Left kidney (tissue), 2 donors: Measurements from ENCODE around the gene WDR76. TPM values are rescaled to one million over a fixed set of nuclear protein-coding genes. Genes with fewer than 3 reads are reported as not detected.
A peak's percentile ranks its signal among the peaks of the same experiment; 100 is the strongest.

ENCODE experiments used
- DNase-seq: peaks from one replicate; pipeline ENCODE4 v3.0.0-alpha.2; 2013
- polyA plus RNA-seq: library from polyadenylated mRNA; unstranded; fragments of 120-200 nt; gene quantifications from one replicate; pipeline ENCODE4 v1.2.1, GENCODE V29; 2013; ENCODE audit not compliant: insufficient read length

WDR76 gene
- polyA plus RNA-seq, 1 donor = 20.4 TPM

DNA sequence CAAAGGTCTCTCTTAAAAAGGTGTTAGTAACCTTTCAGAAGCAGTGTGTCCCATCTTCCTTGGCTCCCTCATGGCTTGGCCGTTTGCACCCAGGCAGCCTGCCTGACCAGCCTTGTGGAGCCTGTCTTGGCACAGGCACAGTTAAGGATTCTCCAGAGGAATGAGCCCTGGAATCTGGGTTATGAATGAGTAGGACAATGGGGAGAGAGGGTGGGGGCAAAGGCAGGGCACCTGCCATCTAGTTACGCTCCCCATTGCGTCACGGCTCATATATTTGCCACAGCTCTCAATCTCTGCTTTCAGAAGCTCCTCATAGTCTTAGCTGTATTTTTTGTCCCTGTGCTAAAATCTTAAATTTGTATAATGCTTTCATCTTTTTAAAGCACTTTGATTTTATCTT is 50.6 kb downstream of the WDR76 start:
- DNase-seq = no peak

DNA sequence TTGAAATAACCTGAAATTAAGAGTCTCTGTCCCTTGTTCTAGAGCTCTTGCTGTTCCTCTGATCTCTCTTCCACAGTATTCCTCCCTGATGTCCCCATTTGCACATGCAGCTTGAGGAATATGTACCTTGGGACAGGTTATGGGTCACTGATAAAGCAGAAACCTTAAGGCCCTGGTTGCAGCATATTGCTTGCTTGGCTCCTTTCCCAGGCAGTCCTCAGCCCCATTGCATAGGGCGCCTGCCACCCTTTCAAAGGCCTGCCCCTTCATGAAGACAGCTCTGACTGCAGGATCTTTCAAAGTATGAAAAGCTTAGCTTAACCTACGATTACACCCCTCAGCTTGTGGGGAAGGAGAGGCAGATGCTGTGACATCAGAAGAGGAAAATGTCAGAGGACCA is 51.6 kb downstream of the WDR76 start:
- DNase-seq = no peak

DNA sequence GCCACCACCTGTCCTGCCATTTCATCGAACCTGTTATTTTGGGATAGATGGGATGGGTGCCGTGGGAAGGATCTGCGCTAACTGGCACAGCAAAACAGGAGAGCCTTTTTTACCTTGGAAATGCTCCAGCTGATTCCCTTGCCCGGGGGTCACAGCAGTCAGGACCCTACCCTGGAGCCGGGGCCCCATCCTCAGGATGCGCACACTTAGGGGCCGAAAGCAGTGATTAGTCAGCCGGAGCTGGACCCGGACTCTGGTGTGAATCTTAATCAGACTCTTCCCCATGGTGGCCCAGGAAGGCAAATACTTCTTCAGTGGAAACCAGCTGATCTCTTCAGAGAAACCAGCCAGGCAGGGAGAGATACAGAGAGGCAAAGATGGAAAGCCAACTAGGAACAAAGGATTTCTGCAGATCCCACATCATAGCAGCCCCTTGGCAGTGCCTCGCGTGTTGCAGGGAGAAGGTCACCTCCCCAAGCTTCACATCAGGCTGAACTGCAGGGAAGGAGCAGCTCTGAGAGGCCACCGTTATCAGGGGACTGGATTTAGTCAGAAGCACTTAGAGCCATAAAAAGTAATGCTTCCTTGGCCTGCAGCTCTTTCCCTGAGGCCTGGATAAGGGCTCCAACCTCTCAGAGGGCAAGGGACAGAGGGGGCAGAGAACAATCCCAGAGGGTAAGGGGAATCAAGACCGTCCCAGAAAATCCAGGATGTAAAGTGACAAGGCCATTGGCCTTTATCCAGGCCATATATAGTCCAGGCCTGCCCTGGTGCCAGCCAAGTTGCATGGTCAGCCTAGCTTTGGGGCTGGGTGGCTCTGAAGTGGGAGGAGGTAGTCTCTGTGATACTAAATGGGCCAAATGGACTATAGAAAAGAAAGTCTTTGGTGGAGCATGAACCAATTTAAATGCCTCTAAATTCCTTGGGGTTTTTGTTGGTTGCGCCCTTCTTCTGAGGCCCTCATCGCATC is 52.9 kb downstream of the WDR76 start:
- DNase-seq = no peak

DNA sequence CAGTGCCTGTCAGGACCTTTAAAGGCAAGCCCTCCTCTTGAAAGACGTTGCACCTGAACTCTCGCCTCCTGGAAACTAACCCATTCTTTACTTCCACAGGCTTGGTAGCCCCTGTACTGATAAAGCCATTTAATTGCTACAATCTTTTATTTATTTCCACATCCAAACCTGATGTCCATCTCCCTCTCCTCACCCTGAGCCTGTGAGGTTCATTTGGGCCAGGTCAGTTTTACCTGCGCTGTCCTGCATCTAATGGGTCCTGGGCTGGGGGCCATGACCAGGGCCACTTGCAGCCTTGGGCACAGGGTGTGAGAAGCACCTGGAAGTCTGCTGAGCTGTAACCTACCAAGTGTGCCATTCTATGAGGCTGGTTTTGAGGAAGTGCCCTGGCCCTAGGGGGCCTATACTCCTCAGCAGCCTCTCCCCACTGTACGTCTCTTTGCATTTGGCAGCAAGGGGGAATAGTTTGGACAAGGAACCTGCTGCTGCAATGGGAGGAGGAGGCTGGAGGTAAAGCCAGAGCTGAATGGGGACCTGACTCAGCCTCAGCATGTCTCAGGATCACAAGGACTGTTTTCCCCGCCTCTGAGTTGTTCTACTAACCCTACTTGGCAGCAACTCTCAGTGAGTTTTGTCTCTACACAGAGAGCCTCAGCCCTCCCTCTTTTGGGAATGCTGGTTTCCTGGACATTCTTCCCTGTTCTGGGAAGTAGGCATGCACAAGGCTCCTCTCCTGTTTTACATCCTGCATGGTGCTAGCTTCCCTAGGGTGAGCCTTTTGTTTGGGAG is 53.8 kb downstream of the WDR76 start:
- DNase-seq = no peak

DNA sequence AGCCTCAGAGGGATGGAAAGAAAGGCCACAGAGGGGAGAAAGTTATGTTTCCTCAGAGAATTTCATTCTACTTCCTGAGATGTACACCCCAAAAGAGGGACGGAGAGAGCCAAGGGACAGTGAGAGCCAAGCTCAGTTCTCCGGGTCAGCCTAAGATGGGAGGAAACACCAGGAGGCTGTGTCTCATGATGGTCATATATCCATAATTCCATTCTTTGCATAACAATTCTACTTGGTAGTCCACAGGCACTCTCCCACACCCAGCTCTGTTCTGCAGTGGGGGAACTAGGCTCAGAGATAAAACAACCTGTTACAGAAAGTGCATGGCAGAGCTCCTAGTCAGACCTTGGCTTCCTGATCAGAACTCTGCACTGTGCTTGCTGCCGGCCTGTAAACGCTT is 54.4 kb downstream of the WDR76 start:
- no peak for DNase-seq

DNA sequence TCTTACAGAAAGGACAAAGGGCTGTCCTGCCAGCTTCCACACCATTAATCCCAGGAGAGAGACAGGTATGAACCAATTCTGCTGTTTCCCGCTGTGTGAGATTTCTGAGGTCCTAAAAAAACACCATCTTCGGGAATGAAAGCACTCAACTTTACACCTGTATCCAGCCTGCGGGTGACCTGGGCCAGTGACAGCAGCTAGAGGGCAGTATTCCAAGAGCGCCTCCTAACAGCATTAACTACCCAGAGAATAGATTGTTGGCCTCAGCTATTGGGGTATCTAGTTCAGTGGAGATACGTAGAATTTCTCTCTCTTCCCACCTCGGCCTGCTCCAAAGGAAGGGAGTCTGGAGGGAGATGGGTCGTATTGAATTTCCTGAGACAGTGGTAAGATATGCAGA is 55.1 kb downstream of the WDR76 start:
- DNase-seq = no peak

DNA sequence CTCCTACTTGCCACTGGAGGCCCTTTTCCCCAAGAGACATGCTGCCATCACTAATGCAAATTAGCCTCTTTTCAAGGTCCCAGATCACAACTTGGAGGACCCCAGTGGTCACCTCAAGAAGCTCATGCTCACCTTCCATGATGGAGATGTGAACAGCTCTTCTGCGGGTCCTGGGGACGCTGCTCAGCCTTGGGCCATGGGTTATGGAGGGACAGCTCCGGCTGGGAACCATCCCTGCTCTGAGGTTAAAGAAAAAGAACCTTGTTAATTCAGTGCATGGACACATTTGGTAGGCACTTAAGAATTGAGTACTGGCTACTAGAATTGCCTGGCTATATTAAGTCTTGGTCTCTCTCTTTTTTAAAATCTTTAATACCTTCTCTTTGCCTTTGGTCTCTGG is 56.8 kb downstream of the WDR76 start:
- DNase-seq = no peak

DNA sequence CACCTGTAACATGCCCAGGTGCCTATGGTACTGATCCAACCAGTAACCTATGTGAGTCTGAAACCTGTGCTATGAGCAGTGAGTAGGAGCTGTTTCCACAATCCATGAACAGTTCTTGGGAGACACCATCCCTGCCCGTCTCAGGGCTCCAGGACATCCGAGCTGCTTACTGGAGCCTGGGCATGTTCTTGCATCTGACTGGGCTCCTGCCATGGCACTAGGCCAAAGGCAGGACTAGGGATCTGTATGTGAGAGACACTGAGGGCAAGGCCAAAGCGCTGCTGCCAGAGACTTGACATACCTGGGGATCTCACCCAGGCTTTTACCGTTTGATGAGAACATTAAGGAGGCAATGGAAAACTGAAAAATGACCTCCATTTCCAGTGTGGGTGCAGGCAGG is 59.8 kb downstream of the WDR76 start:
- no peak for DNase-seq

DNA sequence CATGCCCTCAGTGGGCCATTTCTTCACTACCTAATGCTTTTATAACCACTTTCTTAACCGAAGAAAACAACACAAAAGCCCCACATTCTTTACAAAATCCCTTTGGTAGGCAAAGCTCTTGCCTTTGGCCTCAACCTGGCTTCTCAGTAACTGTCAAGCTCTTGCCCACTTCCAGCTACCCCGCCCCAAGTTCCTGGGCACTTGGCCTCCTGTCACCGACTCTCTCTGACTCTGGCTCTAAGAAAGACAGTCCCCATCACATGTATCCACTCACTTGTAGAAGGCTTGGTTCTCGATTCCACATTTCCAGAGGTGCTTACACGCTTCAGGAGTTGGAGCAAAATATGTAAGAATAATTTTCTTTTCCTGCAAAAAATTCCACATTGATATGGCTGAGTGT is 61.1 kb downstream of the WDR76 start:
- no peak for DNase-seq

DNA sequence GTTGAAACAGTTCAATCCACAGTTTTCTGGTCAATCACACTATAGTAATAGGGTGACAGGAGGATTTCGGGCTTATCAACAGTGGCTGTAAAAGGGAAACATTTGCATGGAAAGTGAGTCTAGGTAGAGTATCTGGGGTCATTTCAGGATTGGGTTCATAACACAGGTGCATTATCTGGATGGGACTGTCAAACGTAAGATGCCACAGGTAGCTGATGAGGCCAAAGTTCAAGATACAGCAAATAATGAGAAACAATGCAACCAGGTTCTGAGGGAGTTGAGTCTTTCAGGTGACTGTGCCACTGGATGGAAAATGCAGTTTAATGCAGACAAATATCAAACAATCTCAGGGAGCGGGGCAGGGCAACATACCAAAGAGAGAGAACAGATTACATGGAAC is 62.2 kb downstream of the WDR76 start:
- DNase-seq = no peak

DNA sequence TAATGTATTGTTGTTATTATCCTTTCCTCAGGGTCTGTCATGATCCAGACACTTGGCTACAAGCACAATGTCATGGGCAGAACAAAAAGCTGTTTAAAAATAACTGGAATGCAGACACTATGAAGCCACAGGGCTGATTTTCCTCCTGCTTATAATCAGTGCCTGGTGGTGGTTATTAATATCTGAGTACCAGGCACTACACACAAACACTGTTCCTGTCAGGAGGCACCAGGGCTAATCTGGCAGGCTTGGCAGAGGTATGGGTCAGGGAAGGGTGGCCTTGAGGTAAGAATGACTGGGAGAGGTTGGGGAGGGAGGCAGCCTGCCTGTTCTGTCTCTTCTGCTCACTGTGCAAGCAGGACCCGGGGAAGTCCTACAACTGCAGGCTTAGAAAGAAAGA is 67.2 kb downstream of the WDR76 start:
- DNase-seq = no peak

DNA sequence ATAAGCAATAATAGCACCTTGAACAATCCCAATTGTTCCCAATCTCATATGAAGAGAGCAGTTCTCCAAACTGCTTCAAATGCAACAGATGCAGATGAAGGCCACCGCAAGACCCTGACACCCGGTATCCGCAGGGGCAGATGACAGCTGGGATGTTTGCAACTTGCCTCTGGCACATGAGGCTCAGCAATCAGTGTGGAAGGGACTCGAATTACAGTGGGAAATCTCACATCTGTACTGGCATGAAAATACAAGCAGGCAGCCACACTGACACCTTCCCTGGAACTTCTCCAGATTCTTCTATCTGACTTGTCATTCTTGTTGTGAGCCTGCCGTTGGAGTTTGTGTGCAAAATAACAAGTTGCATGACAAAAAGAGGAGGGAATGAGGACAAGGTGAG is 68.8 kb downstream of the WDR76 start:
- DNase-seq = no peak

DNA sequence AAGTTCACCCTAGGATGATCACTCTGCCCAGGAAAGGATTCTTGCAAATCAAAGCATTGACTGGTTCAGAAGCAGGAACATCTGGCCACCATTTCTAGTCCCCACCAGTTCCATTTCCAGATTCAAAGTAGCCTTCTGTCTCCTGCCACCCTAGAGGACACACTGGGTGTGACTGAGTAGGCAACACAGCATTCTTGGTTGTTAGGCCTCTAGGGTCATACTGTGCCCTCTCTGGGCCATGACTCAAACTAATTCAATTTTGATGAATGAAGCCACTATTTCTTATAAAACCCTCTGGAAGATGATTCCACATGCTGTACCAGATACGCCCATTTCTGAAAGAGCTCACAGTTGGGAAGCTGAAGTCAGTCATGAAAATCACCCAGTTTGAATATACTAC is 69.7 kb downstream of the WDR76 start:
- no peak for DNase-seq

DNA sequence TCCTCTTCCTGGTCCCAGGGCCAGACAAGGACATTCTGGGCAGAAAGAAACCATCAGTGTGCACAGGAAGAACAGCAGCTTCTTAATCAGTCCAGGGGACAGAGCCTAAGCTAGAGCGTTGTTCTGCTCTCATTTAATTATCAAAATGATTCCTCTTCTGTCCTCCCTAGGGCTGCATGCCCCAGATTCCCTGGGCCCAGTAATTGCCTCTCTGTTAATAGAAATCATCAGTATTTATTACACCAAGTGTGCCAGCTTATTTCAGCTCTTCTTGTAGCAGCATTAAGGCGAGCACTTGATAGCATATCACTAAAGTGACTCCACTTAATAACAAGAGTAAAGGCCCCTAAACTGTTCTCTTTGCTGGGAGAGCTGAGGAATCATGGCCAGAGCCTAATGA is 72.1 kb downstream of the WDR76 start:
- DNase-seq = no peak

DNA sequence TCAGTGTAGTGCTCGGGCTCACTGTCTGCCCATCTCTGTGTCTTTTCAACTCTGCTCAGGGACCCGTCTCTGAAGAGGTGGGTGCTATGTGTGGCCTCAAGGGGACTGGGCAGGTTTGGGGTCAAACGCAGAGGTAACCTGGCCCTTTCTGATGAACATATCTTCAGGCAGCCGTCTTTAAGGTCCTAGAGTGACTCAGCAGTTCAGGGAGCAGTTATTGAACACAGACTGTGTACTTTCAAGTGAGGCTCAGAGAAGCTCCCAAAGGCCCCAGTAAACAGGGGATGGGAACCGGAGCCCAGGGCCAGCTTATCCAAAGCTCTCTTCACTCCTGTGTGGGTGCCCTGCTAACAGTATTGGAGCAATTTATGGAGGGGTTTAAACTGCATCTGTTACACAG is 73.1 kb downstream of the WDR76 start:
- DNase-seq = no peak

DNA sequence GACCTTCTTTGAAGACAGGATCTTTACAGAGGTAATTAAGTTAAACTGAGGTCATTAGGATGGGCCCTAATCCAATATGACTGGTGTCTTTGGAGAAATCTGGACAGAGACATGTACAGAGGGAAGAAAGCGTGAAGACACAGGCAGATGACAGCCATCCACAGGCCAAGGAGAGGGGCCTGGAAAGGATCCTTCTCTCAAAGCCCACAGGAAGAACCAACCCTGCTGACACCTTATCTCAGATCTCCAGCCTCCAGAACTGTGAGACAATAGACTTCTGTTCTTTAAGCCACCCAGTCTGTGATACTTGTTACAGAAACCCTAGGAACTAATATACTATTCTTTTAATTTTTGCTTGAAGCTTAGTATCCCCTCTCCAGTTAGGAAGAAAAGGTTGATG is 74.2 kb downstream of the WDR76 start:
- DNase-seq = no peak

DNA sequence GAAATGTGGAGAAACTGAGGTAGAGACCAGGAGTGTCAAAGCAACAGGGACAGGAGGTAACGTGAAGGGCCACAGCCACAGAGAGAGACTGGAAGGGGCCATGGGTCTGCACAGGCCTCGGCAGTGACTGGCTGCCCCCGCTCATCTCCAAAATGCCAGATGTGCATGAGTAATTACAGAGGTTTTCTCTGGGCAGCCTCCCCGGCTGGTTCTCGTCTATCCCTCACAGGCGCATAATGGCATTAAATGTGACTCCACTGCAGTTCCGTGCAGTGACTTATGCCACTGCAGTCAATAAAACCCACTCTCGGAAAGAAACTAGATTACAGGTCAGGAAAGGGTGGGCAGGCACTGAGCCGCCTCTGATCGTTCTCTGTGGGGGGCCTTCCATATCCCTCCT is 74.7 kb downstream of the WDR76 start:
- DNase-seq = no peak

DNA sequence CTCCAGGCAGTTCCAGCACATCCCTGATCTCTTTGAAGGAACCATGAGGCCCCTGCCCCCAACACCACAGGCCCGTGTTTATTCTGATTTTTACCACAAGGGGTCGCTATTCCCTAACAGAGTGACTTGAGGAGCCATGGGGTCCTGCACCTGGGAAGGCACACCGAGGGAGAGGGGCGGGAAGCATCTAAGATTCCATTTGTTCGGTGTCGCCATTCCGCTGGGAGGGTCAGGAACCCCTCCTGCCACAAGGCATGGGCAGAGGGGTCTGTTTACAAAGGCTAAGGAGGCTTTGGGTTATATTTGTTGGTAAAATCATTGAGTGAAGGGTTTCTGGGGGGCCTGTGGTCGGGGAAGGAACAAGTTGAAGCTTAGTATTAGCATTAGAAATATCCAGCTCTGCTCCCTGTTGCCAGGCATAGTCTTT is 77.1 kb downstream of the WDR76 start:
- peak; percentile 71 for DNase-seq

DNA sequence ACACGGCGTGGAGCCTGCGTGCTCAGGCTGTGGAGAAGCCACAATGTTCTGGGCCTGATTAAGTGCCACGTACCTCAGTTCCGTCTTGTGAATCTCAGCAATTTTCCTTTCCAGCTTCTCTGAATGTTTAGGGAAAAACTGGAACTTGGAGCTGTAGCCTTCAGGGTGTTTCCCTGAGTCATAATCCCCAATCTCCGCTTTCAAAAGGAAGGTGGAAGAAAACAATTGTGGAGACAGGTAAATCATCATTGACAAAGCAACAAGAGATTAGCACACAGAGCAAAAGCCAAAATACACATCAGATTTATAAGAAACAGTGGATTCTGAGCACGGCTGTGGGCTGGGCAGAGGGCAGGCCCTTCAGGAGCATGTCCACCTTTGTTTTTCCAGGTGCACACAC is 79.0 kb downstream of the WDR76 start:
- DNase-seq = no peak

DNA sequence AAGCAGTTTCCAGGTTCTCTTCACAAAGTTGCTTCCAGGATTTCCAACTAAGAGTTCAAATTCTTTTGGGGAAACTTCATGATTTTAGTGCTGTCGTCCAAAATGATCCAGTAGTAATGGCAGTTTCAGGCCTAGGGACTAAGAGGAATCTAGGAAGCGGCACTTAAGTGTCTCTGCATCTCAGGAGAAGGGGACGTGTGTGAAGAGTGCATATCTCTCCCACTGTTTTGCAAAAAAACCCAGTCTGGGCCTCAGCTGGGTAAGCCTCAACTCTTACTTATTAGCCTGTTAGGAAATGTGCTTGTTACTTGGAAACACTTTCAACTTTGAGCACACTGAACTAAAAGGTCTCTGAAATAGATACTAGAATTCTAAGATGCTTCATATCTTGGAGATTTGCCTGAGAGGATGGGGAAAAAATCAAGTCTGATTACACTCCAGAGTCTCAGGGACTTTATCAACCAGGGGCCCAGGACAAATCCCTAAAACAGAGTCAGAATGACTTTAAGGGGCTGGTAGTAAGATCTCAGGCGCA is 81.8 kb downstream of the WDR76 start:
- DNase-seq = no peak

DNA sequence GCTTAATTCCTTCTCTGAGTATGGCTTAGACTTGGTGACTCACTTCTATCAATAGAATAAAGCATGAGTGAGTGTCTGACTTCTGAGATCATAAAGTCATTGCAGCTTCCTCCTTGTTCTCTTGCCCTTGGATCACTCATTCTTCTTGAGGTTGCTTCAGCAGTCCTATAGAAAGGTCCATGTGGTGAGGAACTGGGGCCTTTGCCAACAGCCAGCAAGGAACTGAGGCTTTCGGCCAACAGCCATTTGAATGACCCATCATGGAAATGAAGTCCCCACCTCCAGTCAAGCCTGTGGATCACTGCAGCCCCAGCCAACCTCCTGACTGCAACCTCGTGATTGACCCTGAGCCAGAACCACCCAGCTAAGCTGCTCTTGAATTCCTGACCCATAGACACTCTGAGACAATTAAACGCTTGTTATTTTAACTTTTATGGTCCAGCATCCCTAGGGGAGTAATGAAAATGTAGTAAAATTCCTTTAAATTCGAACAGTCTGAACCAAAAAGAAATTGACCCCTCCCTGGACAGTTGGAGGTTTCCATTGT is 84.5 kb downstream of the WDR76 start:
- no peak for DNase-seq

DNA sequence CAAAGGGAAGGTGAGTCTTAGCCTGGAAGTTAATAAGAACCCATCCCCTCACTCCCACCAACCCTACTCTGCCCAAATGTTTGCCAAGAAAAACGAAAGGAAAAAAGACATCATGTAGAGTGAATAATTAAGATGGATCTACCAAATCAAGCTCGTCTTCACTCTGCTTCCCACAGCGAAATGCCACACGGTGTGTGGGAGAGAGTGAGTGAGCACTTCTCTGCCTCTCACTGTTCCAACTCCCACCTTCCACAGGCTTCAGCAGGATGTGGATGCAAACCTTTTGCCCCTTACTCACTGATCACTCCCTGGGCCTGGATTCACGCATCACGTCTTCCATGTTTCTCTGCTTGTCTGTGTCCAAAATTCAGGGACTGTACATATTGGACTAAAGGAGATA is 85.4 kb downstream of the WDR76 start:
- no peak for DNase-seq
